GM21390 (cell line): Measurements from ENCODE around the gene NKX6-1.

Source experiments
- ATAC-seq: cut with Tn5 transposase; IDR thresholded peaks from one replicate; pipeline ENCODE4 v1.9.1; 2021; ENCODE audit not compliant: unreplicated experiment

The NKX6-1 gene

GRCh38 chr4:84498203-84498934 lies 723 bp downstream of the NKX6-1 start:
- ATAC-seq: no peak

- ATAC-seq: no peak
Measured at GRCh38 chr4:84497504-84498202, 1.4 kb downstream of the NKX6-1 start.

GRCh38 chr4:84496706-84497503 lies 2.2 kb downstream of the NKX6-1 start:
- no peak for ATAC-seq

- ATAC-seq: no peak
Measured at GRCh38 chr4:84496331-84496705, 2.8 kb downstream of the NKX6-1 start.

- no peak for ATAC-seq
Measured at GRCh38 chr4:84495794-84496261, 3.3 kb downstream of the NKX6-1 start.

- no peak for ATAC-seq
Measured at GRCh38 chr4:84495118-84495793, 3.8 kb downstream of the NKX6-1 start.

- ATAC-seq: no peak
Measured at GRCh38 chr4:84494531-84494930, 4.6 kb downstream of the NKX6-1 start.

GRCh38 chr4:84494076-84494475 lies 5.0 kb downstream of the NKX6-1 start:
- no peak for ATAC-seq

- ATAC-seq: no peak
Measured at GRCh38 chr4:84493092-84493850, 5.8 kb downstream of the NKX6-1 start.

- ATAC-seq: no peak
Measured at GRCh38 chr4:84492737-84493091, 6.4 kb downstream of the NKX6-1 start.

- ATAC-seq: no peak
Measured at GRCh38 chr4:84492290-84492689, 6.8 kb downstream of the NKX6-1 start.

- ATAC-seq: no peak
Measured at GRCh38 chr4:84491481-84491880, 7.6 kb downstream of the NKX6-1 start.

- no peak for ATAC-seq
Measured at GRCh38 chr4:84490663-84491062, 8.4 kb downstream of the NKX6-1 start.

- ATAC-seq: no peak
Measured at GRCh38 chr4:84484236-84484635, 14.9 kb downstream of the NKX6-1 start.

GRCh38 chr4:84483688-84484087 lies 15.4 kb downstream of the NKX6-1 start:
- ATAC-seq: no peak

- no peak for ATAC-seq
Measured at GRCh38 chr4:84482564-84483563, 16.2 kb downstream of the NKX6-1 start.

- no peak for ATAC-seq
Measured at GRCh38 chr4:84481860-84482245, 17.2 kb downstream of the NKX6-1 start.

GRCh38 chr4:84481077-84481859 lies 17.8 kb downstream of the NKX6-1 start:
- no peak for ATAC-seq

- no peak for ATAC-seq
Measured at GRCh38 chr4:84480082-84480481, 19.0 kb downstream of the NKX6-1 start.
